Prostate gland (tissue), 2 donors: ENCODE results near the gene EAF2. TPM values are rescaled to one million over a fixed set of nuclear protein-coding genes. Genes with fewer than 3 reads are reported as not detected.
A peak's percentile ranks its signal among the peaks of the same experiment; 100 is the strongest.

Experiments used
- DNase-seq: peaks from one replicate; pipeline ENCODE4 v3.0.0-alpha.2; 2019; ENCODE audit warnings: low spot score
- H3K27ac ChIP-seq, 2 donors: fragments of 200-600 bp; sonication (generic); 2 replicates each; pipeline ENCODE4 v1.5.1; 2017 to 2019
- H3K27me3 ChIP-seq: fragments of 200-600 bp; sonication (generic); replicated peaks from 2 replicates; pipeline ENCODE4 v1.5.1; 2019; ENCODE audit not compliant: insufficient read depth
- H3K36me3 ChIP-seq, 2 donors: fragments of 200-600 bp; sonication (generic); 1 replicate in 1 of 2; 2 replicates in 1 of 2; pipeline versions ENCODE4 v1.5.1 to v1.8.1; 2017 to 2019
- H3K4me1 ChIP-seq: fragments of 200-600 bp; sonication (generic); replicated peaks from 2 replicates; pipeline ENCODE4 v1.5.1; 2019
- H3K4me3 ChIP-seq, 2 donors: fragments of 200-600 bp; sonication (generic); 2 replicates each; pipeline ENCODE4 v1.5.1; 2017 to 2019
- H3K9me3 ChIP-seq: fragments of 200-600 bp; sonication (generic); 2 replicates; pipeline ENCODE4 v1.5.1; 2017
- POLR2A ChIP-seq: fragments of 450-650 bp; IDR thresholded peaks from one replicate; pipeline ENCODE4 v1.6.1; 2016; ENCODE audit warnings: antibody characterized with exemption, mild to moderate bottlenecking
- POLR2AphosphoS5 ChIP-seq: sonication (generic); formaldehyde crosslinking; IDR thresholded peaks from one replicate; pipeline ENCODE4 v1.6.1; 2017; ENCODE audit warnings: antibody characterized with exemption
- WGBS: methylation state at CpG from one replicate; pipeline ENCODE4 v1.1.5; 2018; 5-methylcytosine and 5-hydroxymethylcytosine counted together
- intact Hi-C: fragments of 100-400 bp; cut with DNase I; formaldehyde crosslinking; loops from one replicate; pipeline ENCODE4 v1.14.2; 2022
- total RNA-seq, 2 donors: library from RNA; depleted of rRNA; stranded (reverse); fragments of >200 nt; gene quantifications; one replicate each; pipeline ENCODE4 v1.1.0, GENCODE V29; 2016
- TF ChIP-seq, protein P1 (sequence below), 4 experiments: fragments of 200-600 bp in 2 of 4; fragments of 450-650 bp in 2 of 4; sonication (generic) in 2 of 4; IDR thresholded peaks; 1 replicate in 3 of 4; 2 replicates in 1 of 4; pipeline ENCODE4 v1.5.1; 2016 to 2019; ENCODE audit warnings: antibody characterized with exemption in 4 of 4, mild to moderate bottlenecking in 2 of 4, moderate library complexity in 2 of 4

Gene EAF2
- total RNA-seq, 2 donors from 2014 or later: 35.6 to 37.8 TPM

DNA sequence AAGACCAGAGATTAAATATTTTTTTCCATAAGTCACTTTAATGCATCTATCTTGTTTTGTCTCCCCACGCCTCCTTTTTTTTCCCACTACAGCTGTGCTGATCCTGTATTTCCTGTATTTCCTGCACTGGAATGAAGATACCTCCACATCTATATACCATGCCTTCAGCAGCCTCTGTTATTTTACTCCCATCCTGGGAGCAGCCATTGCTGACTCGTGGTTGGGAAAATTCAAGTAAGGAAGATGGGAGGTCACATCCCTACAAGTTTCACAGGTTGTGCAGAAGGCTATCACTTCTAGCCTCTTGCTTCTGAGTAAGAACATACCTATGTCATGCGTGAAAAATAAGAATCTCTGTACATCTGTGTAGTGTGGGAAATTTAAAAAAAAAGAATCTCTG is 62.3 kb downstream of the EAF2 start:
- H3K36me3 ChIP-seq: no peaks in the 10 kb centered on the region
- no peaks in the 10 kb centered on the region for H3K4me1 ChIP-seq
- no peak for DNase-seq
- H3K9me3 ChIP-seq: no peaks in the 10 kb centered on the region
- intact Hi-C loops: no loop called here
- 93% methylated on average over 3 of the region's 3 CpGs for WGBS
- H3K27me3 ChIP-seq: no peaks in the 10 kb centered on the region
- H3K4me3 ChIP-seq: no peak overlapping the region
- H3K27ac ChIP-seq: no peak overlapping the region
- TF ChIP-seq POLR2AphosphoS5: no peak
- TF ChIP-seq, protein P1, sequence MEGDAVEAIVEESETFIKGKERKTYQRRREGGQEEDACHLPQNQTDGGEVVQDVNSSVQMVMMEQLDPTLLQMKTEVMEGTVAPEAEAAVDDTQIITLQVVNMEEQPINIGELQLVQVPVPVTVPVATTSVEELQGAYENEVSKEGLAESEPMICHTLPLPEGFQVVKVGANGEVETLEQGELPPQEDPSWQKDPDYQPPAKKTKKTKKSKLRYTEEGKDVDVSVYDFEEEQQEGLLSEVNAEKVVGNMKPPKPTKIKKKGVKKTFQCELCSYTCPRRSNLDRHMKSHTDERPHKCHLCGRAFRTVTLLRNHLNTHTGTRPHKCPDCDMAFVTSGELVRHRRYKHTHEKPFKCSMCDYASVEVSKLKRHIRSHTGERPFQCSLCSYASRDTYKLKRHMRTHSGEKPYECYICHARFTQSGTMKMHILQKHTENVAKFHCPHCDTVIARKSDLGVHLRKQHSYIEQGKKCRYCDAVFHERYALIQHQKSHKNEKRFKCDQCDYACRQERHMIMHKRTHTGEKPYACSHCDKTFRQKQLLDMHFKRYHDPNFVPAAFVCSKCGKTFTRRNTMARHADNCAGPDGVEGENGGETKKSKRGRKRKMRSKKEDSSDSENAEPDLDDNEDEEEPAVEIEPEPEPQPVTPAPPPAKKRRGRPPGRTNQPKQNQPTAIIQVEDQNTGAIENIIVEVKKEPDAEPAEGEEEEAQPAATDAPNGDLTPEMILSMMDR (IDR thresholded peaks at IDR 0.05): no peak
- no peak for TF ChIP-seq POLR2A

DNA sequence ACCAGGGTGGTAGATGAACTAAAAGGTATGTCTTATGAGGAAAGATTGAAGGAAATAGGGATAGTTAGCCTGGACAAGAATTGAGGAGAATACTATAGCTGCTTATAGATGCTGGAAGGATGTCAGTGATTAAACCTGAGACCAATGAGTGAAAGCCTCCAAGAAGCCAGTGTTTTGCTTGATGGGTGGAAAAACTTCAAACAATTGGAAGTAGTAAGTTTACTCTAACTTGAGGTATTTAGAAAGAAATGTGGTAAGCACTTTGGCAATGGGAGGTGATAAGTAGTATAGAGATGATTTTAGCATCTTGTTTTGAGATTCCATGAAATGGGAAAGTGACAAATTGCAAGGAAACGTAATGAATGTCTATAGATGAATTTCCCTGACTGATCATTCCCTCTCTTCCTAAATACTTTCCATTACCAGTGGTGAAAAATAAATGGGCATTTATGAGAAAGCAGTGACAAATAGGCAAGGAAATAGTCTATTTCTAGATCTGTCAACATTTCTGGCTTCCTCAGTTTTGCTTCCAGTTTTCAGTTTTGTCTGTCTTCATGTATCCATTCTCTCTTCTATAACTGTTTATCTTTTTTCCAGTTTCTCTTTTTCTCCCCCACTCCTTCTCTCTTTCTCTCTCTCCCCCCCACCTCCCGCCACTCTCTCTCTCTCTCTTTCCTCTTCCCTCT is 78.4 kb downstream of the EAF2 start:
- no peak overlapping the region for H3K27ac ChIP-seq

DNA sequence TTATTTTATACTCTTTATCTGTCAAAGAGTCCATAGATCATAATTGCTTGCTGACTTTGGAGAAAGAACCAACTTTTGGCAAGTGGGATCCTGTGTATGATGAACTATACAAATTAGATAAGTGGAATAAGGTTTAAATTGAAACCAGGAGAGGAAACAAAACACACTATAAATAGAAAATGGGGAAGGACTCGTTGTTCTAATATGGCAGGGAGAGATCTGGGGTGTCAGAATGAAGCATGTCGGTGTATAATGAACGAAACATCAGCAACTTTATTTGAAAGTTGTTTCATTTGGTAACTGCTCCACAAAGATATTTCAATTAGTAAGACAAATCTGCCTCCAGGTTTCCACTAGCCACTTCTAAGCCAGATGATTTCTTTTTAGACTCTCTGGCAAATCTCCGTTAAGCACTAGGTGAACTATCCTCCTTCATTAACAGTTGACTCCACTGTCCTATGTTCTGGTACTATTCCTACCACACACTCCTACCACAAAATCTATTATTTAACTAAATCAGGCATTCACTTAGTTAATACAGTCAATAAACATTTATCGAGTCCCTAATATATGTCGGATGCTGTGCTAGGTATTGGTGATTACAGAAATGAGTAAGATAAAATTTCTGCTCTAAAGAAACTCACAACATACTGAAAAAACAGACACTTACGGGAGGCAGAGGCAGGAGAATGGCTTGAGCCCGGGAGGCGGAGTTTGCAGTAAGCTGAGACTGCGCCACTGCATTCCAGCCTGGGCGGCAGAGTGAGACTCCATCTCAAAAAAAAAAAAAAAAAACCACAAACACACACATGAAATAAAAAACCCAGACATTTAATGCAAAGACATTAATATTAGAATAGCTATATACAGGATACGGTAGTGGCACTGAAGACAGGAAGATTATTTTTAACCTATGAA is 79.3 kb downstream of the EAF2 start:
- no peak for TF ChIP-seq POLR2A
- TF ChIP-seq POLR2AphosphoS5: no peak
- TF ChIP-seq, protein P1 (IDR thresholded peaks at IDR 0.05): no peak
- no peaks in the 10 kb centered on the region for H3K4me1 ChIP-seq
- DNase-seq: no peak
- H3K27me3 ChIP-seq: no peaks in the 10 kb centered on the region
- H3K36me3 ChIP-seq: no peaks in the 10 kb centered on the region
- H3K4me3 ChIP-seq: no peak overlapping the region
- H3K27ac ChIP-seq: no peak overlapping the region
- H3K9me3 ChIP-seq: no peaks in the 10 kb centered on the region
- intact Hi-C loops: no loop called here
- WGBS: 78% methylated on average over 12 of the region's 12 CpGs

More for the DNA sequence above, 78.4 kb downstream of the EAF2 start:
- WGBS: 83% methylated on average over 2 of the region's 2 CpGs
- H3K9me3 ChIP-seq: no peaks in the 10 kb centered on the region
- DNase-seq: no peak
- H3K36me3 ChIP-seq: no peaks in the 10 kb centered on the region
- intact Hi-C loops: no loop called here
- no peak overlapping the region for H3K4me3 ChIP-seq
- no peaks in the 10 kb centered on the region for H3K27me3 ChIP-seq
- TF ChIP-seq POLR2AphosphoS5 (no peak), POLR2A (no peak)
- TF ChIP-seq, protein P1 (IDR thresholded peaks at IDR 0.05): no peak
- no peaks in the 10 kb centered on the region for H3K4me1 ChIP-seq

DNA sequence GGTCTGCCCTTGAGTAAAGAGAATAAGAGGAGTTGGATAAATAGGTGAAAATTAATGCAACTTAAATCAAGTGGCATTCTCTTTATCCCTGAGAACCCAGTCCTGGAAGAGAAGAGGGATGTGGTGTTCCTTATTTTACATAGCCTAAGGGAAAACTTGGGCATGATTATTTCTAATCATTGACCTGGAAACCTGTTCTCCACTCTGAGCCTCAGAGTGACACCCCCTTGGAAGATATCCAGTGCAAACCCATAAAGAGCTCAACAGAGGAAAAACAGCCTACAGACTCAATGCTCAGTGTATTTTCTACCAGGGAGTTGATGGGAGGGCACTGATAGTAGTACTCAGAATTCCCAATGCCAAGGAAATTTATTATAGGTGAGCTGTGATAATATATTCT is 81.2 kb downstream of the EAF2 start:
- DNase-seq: peak; percentile 22
- Histone ChIP-seq H3K27ac (no peak overlapping the region), H3K4me1 (no peaks in the 10 kb centered on the region), H3K4me3 (no peak overlapping the region), H3K27me3 (no peaks in the 10 kb centered on the region), H3K9me3 (no peaks in the 10 kb centered on the region), H3K36me3 (no peaks in the 10 kb centered on the region)
- TF ChIP-seq, protein P1 (IDR thresholded peaks at IDR 0.05): no peak
- TF ChIP-seq POLR2AphosphoS5: peak; percentile 9
- intact Hi-C loops: no loop called here
